Kidney epithelial cell (primary cell): ENCODE results near the gene LRRC37B. TPM values are rescaled to one million over a fixed set of nuclear protein-coding genes. Genes with fewer than 3 reads are reported as not detected.
"Not testable (repeated sequence)": the region's sequence is repeated elsewhere in the genome, so short reads cannot be mapped to it uniquely, and the experiment has no call there.

Source experiments
- DNase-seq: peaks from one replicate; pipeline ENCODE4 v3.0.0-alpha.2; 2010; ENCODE audit warnings: low read depth
- H3K27me3 ChIP-seq: 2 replicates; pipeline ENCODE4 v1.6.0; 2011; ENCODE audit warnings: low read length; ENCODE audit not compliant: control insufficient read depth, insufficient read depth
- H3K36me3 ChIP-seq: 2 replicates; pipeline ENCODE4 v1.5.1; 2011; ENCODE audit warnings: low read length; ENCODE audit not compliant: control insufficient read depth, insufficient read depth
- H3K4me3 ChIP-seq: 2 replicates; pipeline ENCODE4 v1.5.1; 2011; ENCODE audit warnings: low read depth, mild to moderate bottlenecking, control low read depth, low read length
- total RNA-seq: library from RNA; depleted of rRNA; stranded (reverse); fragments of >200 nt; gene quantifications from 2 replicates; pipeline ENCODE4 v1.2.3, GENCODE V29; 2015

The LRRC37B gene
- total RNA-seq, 1 donor from 2014 or later = 7.5 TPM

- H3K4me3 ChIP-seq, H3K36me3 ChIP-seq, H3K27me3 ChIP-seq, DNase-seq: not testable (repeated sequence)
Observed at GRCh38 chr17:32047663-32048062, 40.5 kb downstream of the LRRC37B start.

- H3K27me3 ChIP-seq, DNase-seq, H3K36me3 ChIP-seq, H3K4me3 ChIP-seq: not testable (repeated sequence)
Observed at GRCh38 chr17:32054985-32055384, 47.8 kb downstream of the LRRC37B start.

- DNase-seq, H3K4me3 ChIP-seq, H3K27me3 ChIP-seq, H3K36me3 ChIP-seq: not testable (repeated sequence)
Observed at GRCh38 chr17:32055425-32055824, 48.2 kb downstream of the LRRC37B start.

- not testable (repeated sequence) for H3K27me3 ChIP-seq, DNase-seq, H3K36me3 ChIP-seq, H3K4me3 ChIP-seq
Observed at GRCh38 chr17:32056500-32056899, 49.3 kb downstream of the LRRC37B start.

- H3K27me3 ChIP-seq, H3K4me3 ChIP-seq, DNase-seq, H3K36me3 ChIP-seq: not testable (repeated sequence)
Observed at GRCh38 chr17:32057460-32058105, 50.4 kb downstream of the LRRC37B start.

GRCh38 chr17:32060695-32061094 is 53.5 kb downstream of the LRRC37B start:
- not testable (repeated sequence) for DNase-seq, H3K27me3 ChIP-seq, H3K4me3 ChIP-seq, H3K36me3 ChIP-seq

- H3K4me3 ChIP-seq, H3K27me3 ChIP-seq, H3K36me3 ChIP-seq, DNase-seq: not testable (repeated sequence)
Observed at GRCh38 chr17:32061840-32062239, 54.7 kb downstream of the LRRC37B start.

- H3K4me3 ChIP-seq, H3K27me3 ChIP-seq, H3K36me3 ChIP-seq, DNase-seq: not testable (repeated sequence)
Observed at GRCh38 chr17:32064091-32064490, 56.9 kb downstream of the LRRC37B start.

- H3K4me3 ChIP-seq = not testable (repeated sequence)
Observed at GRCh38 chr17:32066123-32066680, 59.0 kb downstream of the LRRC37B start.

GRCh38 chr17:32066863-32067642 is 59.9 kb downstream of the LRRC37B start:
- not testable (repeated sequence) for H3K27me3 ChIP-seq, H3K4me3 ChIP-seq, H3K36me3 ChIP-seq, DNase-seq

More at GRCh38 chr17:32066123-32066680, 59.0 kb downstream of the LRRC37B start:
- DNase-seq, H3K36me3 ChIP-seq, H3K27me3 ChIP-seq: not testable (repeated sequence)

- not testable (repeated sequence) for DNase-seq, H3K4me3 ChIP-seq, H3K27me3 ChIP-seq, H3K36me3 ChIP-seq
Observed at GRCh38 chr17:32069067-32069466, 61.9 kb downstream of the LRRC37B start.

- not testable (repeated sequence) for H3K27me3 ChIP-seq, H3K36me3 ChIP-seq, DNase-seq, H3K4me3 ChIP-seq
Observed at GRCh38 chr17:32071961-32072360, 64.8 kb downstream of the LRRC37B start.

GRCh38 chr17:32073131-32073530 is 65.9 kb downstream of the LRRC37B start:
- not testable (repeated sequence) for H3K27me3 ChIP-seq, H3K4me3 ChIP-seq, H3K36me3 ChIP-seq, DNase-seq

GRCh38 chr17:32079753-32080152 is 72.6 kb downstream of the LRRC37B start:
- DNase-seq = peak; percentile 65

GRCh38 chr17:32083550-32083979 is 76.4 kb downstream of the LRRC37B start:
- not testable (repeated sequence) for H3K27me3 ChIP-seq, H3K36me3 ChIP-seq, DNase-seq
- H3K4me3 ChIP-seq = peak overlapping the region; percentile 37

More at GRCh38 chr17:32079753-32080152, 72.6 kb downstream of the LRRC37B start:
- not testable (repeated sequence) for H3K27me3 ChIP-seq, H3K4me3 ChIP-seq, H3K36me3 ChIP-seq
